SKM-1 (cell line): ENCODE measurements around the gene FRRS1L.

ENCODE experiments used
- DNase-seq: peaks from one replicate; lab custom pipeline; 2025; ENCODE audit not compliant: unreplicated experiment; lab: John Stamatoyannopoulos, UW

Gene FRRS1L

GRCh38 chr9:109166771-109167601, at the start of gene FRRS1L:
FRRS1L (minus strand) TSS chr9:109167249; CDS start chr9:109167138, 111 bp downstream.
- no peak for DNase-seq

- DNase-seq: no peak
These were observed 47.4 kb upstream of the FRRS1L start for GRCh38 chr9:109214414-109214813.

- DNase-seq: no peak
These were observed 46.5 kb upstream of the FRRS1L start for GRCh38 chr9:109213285-109214121.

- no peak for DNase-seq
These were observed 45.7 kb upstream of the FRRS1L start for GRCh38 chr9:109212768-109213167.

GRCh38 chr9:109206670-109207069, 39.6 kb upstream of the FRRS1L start:
- DNase-seq: no peak

- no peak for DNase-seq
These were observed 38.5 kb upstream of the FRRS1L start for GRCh38 chr9:109205526-109205925.

GRCh38 chr9:109203761-109204360, 36.8 kb upstream of the FRRS1L start:
- no peak for DNase-seq

- no peak for DNase-seq
These were observed 32.6 kb upstream of the FRRS1L start for GRCh38 chr9:109199676-109200075.

GRCh38 chr9:109198736-109199382, 31.8 kb upstream of the FRRS1L start:
- DNase-seq: no peak

GRCh38 chr9:109193974-109194556, 27.0 kb upstream of the FRRS1L start:
- no peak for DNase-seq

- DNase-seq: no peak
These were observed 25.8 kb upstream of the FRRS1L start for GRCh38 chr9:109192732-109193361.

GRCh38 chr9:109191746-109192145, 24.7 kb upstream of the FRRS1L start:
- DNase-seq: no peak

- DNase-seq: no peak
These were observed 23.1 kb upstream of the FRRS1L start for GRCh38 chr9:109190151-109190550.

GRCh38 chr9:109186857-109187520, 19.9 kb upstream of the FRRS1L start:
- DNase-seq: no peak

- DNase-seq: no peak
These were observed 16.1 kb upstream of the FRRS1L start for GRCh38 chr9:109182940-109183798.

GRCh38 chr9:109182550-109182939, 15.5 kb upstream of the FRRS1L start:
- no peak for DNase-seq

- DNase-seq: no peak
These were observed 14.2 kb upstream of the FRRS1L start for GRCh38 chr9:109181284-109181683.

- no peak for DNase-seq
These were observed 12.9 kb upstream of the FRRS1L start for GRCh38 chr9:109179801-109180523.
